GM21619 (cell line): ENCODE data around the gene ASXL2.
"Not testable (repeated sequence)": the region's sequence is repeated elsewhere in the genome, so short reads cannot be mapped to it uniquely, and the experiment has no call there.

Source experiments
- ATAC-seq: cut with Tn5 transposase; IDR thresholded peaks from one replicate; pipeline ENCODE4 v1.9.1; 2021; ENCODE audit not compliant: unreplicated experiment

ASXL2 gene

GRCh38 chr2:25878361-25879132, at the start of gene ASXL2:
ASXL2 (minus strand) TSS chr2:25878487; CDS start chr2:25878222, 265 bp downstream.
- ATAC-seq, result peak; percentile 85

GRCh38 chr2:25926984-25927756, 48.9 kb upstream of the ASXL2 start:
- no peak for ATAC-seq

- ATAC-seq, result no peak
Observed at GRCh38 chr2:25922501-25922900, 44.2 kb upstream of the ASXL2 start.

GRCh38 chr2:25920786-25921415, 42.6 kb upstream of the ASXL2 start:
- ATAC-seq, result no peak

- no peak for ATAC-seq
Observed at GRCh38 chr2:25920336-25920735, 42.0 kb upstream of the ASXL2 start.

GRCh38 chr2:25917832-25918231, 39.5 kb upstream of the ASXL2 start:
- no peak for ATAC-seq

GRCh38 chr2:25917411-25917810, 39.1 kb upstream of the ASXL2 start:
- ATAC-seq, result not testable (repeated sequence)

GRCh38 chr2:25915944-25916772, 37.9 kb upstream of the ASXL2 start:
- ATAC-seq, result not testable (repeated sequence)

- not testable (repeated sequence) for ATAC-seq
Observed at GRCh38 chr2:25915411-25915810, 37.1 kb upstream of the ASXL2 start.

GRCh38 chr2:25913696-25913973, 35.3 kb upstream of the ASXL2 start:
- ATAC-seq, result not testable (repeated sequence)

GRCh38 chr2:25912851-25913695, 34.8 kb upstream of the ASXL2 start:
- ATAC-seq, result no peak

GRCh38 chr2:25909574-25909973, 31.3 kb upstream of the ASXL2 start:
- ATAC-seq, result not testable (repeated sequence)

GRCh38 chr2:25905126-25905525, 26.8 kb upstream of the ASXL2 start:
- no peak for ATAC-seq

GRCh38 chr2:25903216-25903776, 25.0 kb upstream of the ASXL2 start:
- ATAC-seq, result no peak

- no peak for ATAC-seq
Observed at GRCh38 chr2:25899404-25899970, 21.2 kb upstream of the ASXL2 start.

- ATAC-seq, result no peak
Observed at GRCh38 chr2:25897506-25897905, 19.2 kb upstream of the ASXL2 start.

GRCh38 chr2:25896308-25896707, 18.0 kb upstream of the ASXL2 start:
- not testable (repeated sequence) for ATAC-seq

- ATAC-seq, result no peak
Observed at GRCh38 chr2:25895610-25896009, 17.3 kb upstream of the ASXL2 start.

- no peak for ATAC-seq
Observed at GRCh38 chr2:25895018-25895417, 16.7 kb upstream of the ASXL2 start.
